H9 (cell line): ENCODE data around the gene NTRK2. TPM values are rescaled to one million over a fixed set of nuclear protein-coding genes. Genes with fewer than 3 reads are reported as not detected.

Source experiments
- DNase-seq: peaks from one replicate; pipeline ENCODE4 v3.0.0-alpha.2; 2017
- H2AFZ ChIP-seq: one replicate; pipeline ENCODE4 v1.6.1; 2013; ENCODE audit warnings: mild to moderate bottlenecking, low read length, control low read depth, moderate library complexity
- H2AK5ac ChIP-seq: 2 replicates; pipeline ENCODE4 v1.6.1; 2013; ENCODE audit warnings: low read length, control low read depth, mixed read lengths; ENCODE audit not compliant: insufficient read length
- H2BK120ac ChIP-seq: one replicate; pipeline ENCODE4 v1.6.1; 2013; ENCODE audit warnings: low read depth, mild to moderate bottlenecking, low read length, control low read depth, inconsistent platforms; ENCODE audit not compliant: poor library complexity, severe bottlenecking
- H2BK12ac ChIP-seq: 2 replicates; pipeline ENCODE4 v1.6.1; 2013; ENCODE audit warnings: low read length, control low read depth, mixed read lengths, low read depth; ENCODE audit not compliant: insufficient read length
- H2BK15ac ChIP-seq: 2 replicates; pipeline ENCODE4 v1.6.1; 2013; ENCODE audit warnings: low read depth, low read length, control low read depth
- H2BK20ac ChIP-seq: one replicate; pipeline ENCODE4 v1.6.1; 2013; ENCODE audit warnings: low read depth, mild to moderate bottlenecking, low read length, control low read depth, inconsistent platforms; ENCODE audit not compliant: poor library complexity, severe bottlenecking
- H2BK5ac ChIP-seq: 2 replicates; pipeline ENCODE4 v1.6.1; 2013; ENCODE audit warnings: low read length, control low read depth, mixed read lengths; ENCODE audit not compliant: insufficient read length
- H3K14ac ChIP-seq: 2 replicates; pipeline ENCODE4 v1.6.1; 2013; ENCODE audit warnings: low read length, control low read depth; ENCODE audit not compliant: insufficient read depth
- H3K18ac ChIP-seq: 2 replicates; pipeline ENCODE4 v1.6.1; 2013; ENCODE audit warnings: low read depth, mild to moderate bottlenecking, mixed read lengths, low read length, control low read depth; ENCODE audit not compliant: insufficient read length
- H3K23ac ChIP-seq: 2 replicates; pipeline ENCODE4 v1.6.1; 2013; ENCODE audit warnings: low read length, control low read depth, mixed read lengths, low read depth; ENCODE audit not compliant: insufficient read length
- H3K23me2 ChIP-seq: 2 replicates; pipeline ENCODE4 v1.6.1; 2013; ENCODE audit warnings: low read depth, mild to moderate bottlenecking, mixed read lengths, low read length, control low read depth; ENCODE audit not compliant: insufficient read length, poor library complexity, severe bottlenecking
- H3K27ac ChIP-seq: 2 replicates; pipeline ENCODE4 v1.5.1; 2013; ENCODE audit warnings: low read length, control low read depth, mixed read lengths, low read depth; ENCODE audit not compliant: insufficient read length
- H3K27me3 ChIP-seq: 2 replicates; pipeline ENCODE4 v1.6.1; 2013; ENCODE audit warnings: low read length, control low read depth, inconsistent platforms; ENCODE audit not compliant: insufficient read depth
- H3K4ac ChIP-seq: 2 replicates; pipeline ENCODE4 v1.6.1; 2013; ENCODE audit warnings: low read depth, mild to moderate bottlenecking, control low read depth, inconsistent platforms, low read length, moderate library complexity
- H3K4me1 ChIP-seq: 2 replicates; pipeline ENCODE4 v1.6.1; 2013; ENCODE audit warnings: low read length, control low read depth, inconsistent platforms; ENCODE audit not compliant: insufficient read depth
- H3K4me2 ChIP-seq: 2 replicates; pipeline ENCODE4 v1.6.1; 2013; ENCODE audit warnings: low read length, control low read depth, mixed read lengths; ENCODE audit not compliant: insufficient read length, insufficient read depth
- H3K56ac ChIP-seq: 2 replicates; pipeline ENCODE4 v1.6.1; 2013; ENCODE audit warnings: low read depth, mild to moderate bottlenecking, mixed read lengths, low read length, control low read depth; ENCODE audit not compliant: insufficient read length
- H3K79me1 ChIP-seq: 2 replicates; pipeline ENCODE4 v1.6.1; 2013; ENCODE audit warnings: low read depth, mild to moderate bottlenecking, moderate library complexity, low read length, control low read depth, inconsistent platforms; ENCODE audit not compliant: insufficient read depth, poor library complexity, severe bottlenecking
- H3K79me2 ChIP-seq: 2 replicates; pipeline ENCODE4 v1.6.1; 2013; ENCODE audit warnings: low read length, control low read depth, inconsistent platforms; ENCODE audit not compliant: insufficient read depth
- H3K9ac ChIP-seq: 2 replicates; pipeline ENCODE4 v1.6.1; 2013; ENCODE audit warnings: low read length, control low read depth, mixed read lengths; ENCODE audit not compliant: insufficient read length; ENCODE audit errors: extremely low read depth
- H3K9me3 ChIP-seq: one replicate; pipeline ENCODE4 v1.6.1; 2013; ENCODE audit warnings: low read depth, low read length, inconsistent platforms; ENCODE audit not compliant: control insufficient read depth
- H3T11ph ChIP-seq: one replicate; pipeline ENCODE4 v1.6.1; 2013; ENCODE audit warnings: mild to moderate bottlenecking, low read length, control low read depth, inconsistent platforms
- H4K20me1 ChIP-seq: one replicate; pipeline ENCODE4 v1.6.1; 2013; ENCODE audit not compliant: control insufficient read depth, insufficient read length, insufficient read depth
- H4K5ac ChIP-seq: 2 replicates; pipeline ENCODE4 v1.6.1; 2013; ENCODE audit warnings: low read depth, mild to moderate bottlenecking, mixed read lengths, low read length, control low read depth; ENCODE audit not compliant: insufficient read length
- H4K8ac ChIP-seq: replicated peaks from 2 replicates; pipeline ENCODE4 v1.6.1; 2013; ENCODE audit warnings: low read length, control low read depth, mixed read lengths, low read depth; ENCODE audit not compliant: insufficient read length
- H4K91ac ChIP-seq: 2 replicates; pipeline ENCODE4 v1.6.1; 2013; ENCODE audit warnings: low read depth, mild to moderate bottlenecking, moderate library complexity, mixed read lengths, low read length, control low read depth; ENCODE audit not compliant: insufficient read length
- H3K27ac Mint-ChIP-seq, 3 experiments: 2 replicates in 2 of 3; 3 replicates in 1 of 3; pipeline ENCODE4 v1.8.0; 2020 to 2021; ENCODE audit warnings: mixed read lengths in 3 of 3, mild to moderate bottlenecking in 1 of 3, moderate library complexity in 1 of 3
- H3K27me3 Mint-ChIP-seq: 2 replicates; pipeline ENCODE4 v1.8.0; 2021; ENCODE audit warnings: low read depth, mild to moderate bottlenecking, moderate library complexity, mixed read lengths
- H3K36me3 Mint-ChIP-seq, 3 experiments: 2 replicates in 2 of 3; 3 replicates in 1 of 3; pipeline ENCODE4 v1.8.0; 2020 to 2021; ENCODE audit warnings: low read depth in 3 of 3, mixed read lengths in 3 of 3; ENCODE audit not compliant: insufficient read depth in 1 of 3
- H3K4me1 Mint-ChIP-seq, 2 experiments: 2 replicates each; pipeline ENCODE4 v1.8.0; 2020; ENCODE audit warnings: mixed read lengths in 2 of 2
- H3K4me3 Mint-ChIP-seq, 2 experiments: 2 replicates in 1 of 2; 3 replicates in 1 of 2; pipeline ENCODE4 v1.8.0; 2020 to 2021; ENCODE audit warnings: mild to moderate bottlenecking in 2 of 2, mixed read lengths in 2 of 2, moderate library complexity in 1 of 2
- H3K9me3 Mint-ChIP-seq, 2 experiments: 2 replicates in 1 of 2; 3 replicates in 1 of 2; pipeline ENCODE4 v1.8.0; 2020; ENCODE audit warnings: mild to moderate bottlenecking in 2 of 2, mixed read lengths in 2 of 2, moderate library complexity in 1 of 2
- CTCF ChIP-seq: fragments of 200-600 bp; sonication (generic); conservative IDR thresholded peaks from 3 replicates; pipeline ENCODE4 v1.8.0; 2021; ENCODE audit warnings: antibody characterized with exemption, mild to moderate bottlenecking
- WGBS: extraction: QIAGEN DNeasy Blood & Tissue Kit; methylation state at CpG from one replicate; pipeline ENCODE4 v1.1.7; 2013; ENCODE audit warnings: missing lambda C conversion rate, low lambda C conversion rate, mixed read lengths; ENCODE audit not compliant: insufficient read length; ENCODE audit errors: extremely low coverage; 5-methylcytosine and 5-hydroxymethylcytosine counted together
- total RNA-seq: library from RNA; stranded (reverse); gene quantifications from 2 replicates; pipeline ENCODE4 v1.2.1, GENCODE V29; 2021

The NTRK2 gene
- total RNA-seq, 1 experiment from 2014 or later, result 0.02 TPM

GRCh38 chr9:84791643-84792042 lies 122.1 kb downstream of the NTRK2 start:
- no peak overlapping the region for H4K91ac ChIP-seq
- no peak overlapping the region for H4K8ac ChIP-seq
- Mint-ChIP-seq H3K27ac (no peak overlapping the region), H3K27me3 (peaks cover 6% of the 10 kb centered on the region), H3K4me1 (no peaks in the 10 kb centered on the region), H3K4me3 (no peak overlapping the region), H3K36me3 (no peaks in the 10 kb centered on the region), H3K9me3 (no peaks in the 10 kb centered on the region)
- no peak overlapping the region for H3K56ac ChIP-seq
- H4K5ac ChIP-seq, result no peak overlapping the region
- no peak overlapping the region for H3K27ac ChIP-seq
- no peaks in the 10 kb centered on the region for H3K27me3 ChIP-seq
- H2AFZ ChIP-seq, result no peak overlapping the region
- H3K9ac ChIP-seq, result no peak overlapping the region
- H3T11ph ChIP-seq, result no peak overlapping the region
- no peak for TF ChIP-seq CTCF
- WGBS, result no CpG with 5 or more reads among the region's 2 CpGs
- no peaks in the 10 kb centered on the region for H4K20me1 ChIP-seq
- no peaks in the 10 kb centered on the region for H3K79me1 ChIP-seq
- no peak overlapping the region for H3K4me2 ChIP-seq
- no peak overlapping the region for H3K18ac ChIP-seq
- H3K23ac ChIP-seq, result no peak overlapping the region
- no peak overlapping the region for H3K4ac ChIP-seq
- no peaks in the 10 kb centered on the region for H3K23me2 ChIP-seq
- H3K79me2 ChIP-seq, result no peaks in the 10 kb centered on the region
- H2BK120ac ChIP-seq, result no peak overlapping the region
- DNase-seq, result no peak
- no peak overlapping the region for H3K14ac ChIP-seq
- no peak overlapping the region for H2BK12ac ChIP-seq
- H3K4me1 ChIP-seq, result no peaks in the 10 kb centered on the region
- no peak overlapping the region for H2AK5ac ChIP-seq
- no peak overlapping the region for H2BK20ac ChIP-seq
- no peak overlapping the region for H2BK15ac ChIP-seq
- H2BK5ac ChIP-seq, result no peak overlapping the region
- no peaks in the 10 kb centered on the region for H3K9me3 ChIP-seq
